ENCODE results near the gene PIK3R3. TPM values are rescaled to one million over a fixed set of nuclear protein-coding genes. Genes with fewer than 3 reads are reported as not detected.
A peak's percentile ranks its signal among the peaks of the same experiment; 100 is the strongest.

The PIK3R3 gene
- total RNA-seq: 3.3 and 6.1 TPM in 2 replicates

DNA sequence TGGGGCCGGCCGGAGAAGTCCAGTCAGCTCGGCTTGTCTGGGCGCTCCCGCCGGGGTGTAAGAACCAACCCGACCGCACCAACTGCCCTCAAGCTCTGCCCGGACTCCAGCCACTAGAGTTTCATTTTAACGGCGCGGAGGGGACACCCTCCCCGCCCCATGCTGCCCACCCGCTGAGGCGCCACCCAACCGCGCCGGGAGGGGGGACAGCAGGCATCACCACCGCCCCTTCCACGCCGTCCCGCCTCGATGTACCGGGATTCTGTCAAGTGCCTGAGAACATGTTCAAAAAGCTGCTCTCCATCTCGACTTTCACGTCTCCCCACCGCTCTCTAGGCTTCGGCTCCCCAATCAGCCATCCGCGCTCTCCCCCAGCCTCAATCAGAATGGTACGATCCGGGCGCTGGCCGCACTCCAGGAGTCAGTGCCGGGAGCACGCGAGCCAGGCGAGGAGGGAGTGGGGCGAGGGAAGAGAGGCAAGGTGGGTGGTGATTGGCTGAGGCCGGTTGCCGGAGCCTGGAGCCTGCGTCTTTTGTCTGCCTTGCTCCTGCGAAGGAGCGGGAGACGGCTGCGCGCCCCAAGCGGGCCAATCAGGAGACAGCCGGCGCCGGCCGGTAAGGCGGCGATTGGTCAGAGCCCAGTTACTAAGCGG, at the start of gene PIK3R3:
PIK3R3 (minus strand) TSS at position 101 of the 652 bp plus-strand sequence. CDS start 677 bp downstream, outside the sequence.
- H3K4me3 ChIP-seq (ENCODE audit: low read depth, low read length): peak within 1 kb of the TSS; percentile 83
- peak; percentile 80 for DNase-seq (ENCODE audit: low read depth)
- TF ChIP-seq, protein P1, sequence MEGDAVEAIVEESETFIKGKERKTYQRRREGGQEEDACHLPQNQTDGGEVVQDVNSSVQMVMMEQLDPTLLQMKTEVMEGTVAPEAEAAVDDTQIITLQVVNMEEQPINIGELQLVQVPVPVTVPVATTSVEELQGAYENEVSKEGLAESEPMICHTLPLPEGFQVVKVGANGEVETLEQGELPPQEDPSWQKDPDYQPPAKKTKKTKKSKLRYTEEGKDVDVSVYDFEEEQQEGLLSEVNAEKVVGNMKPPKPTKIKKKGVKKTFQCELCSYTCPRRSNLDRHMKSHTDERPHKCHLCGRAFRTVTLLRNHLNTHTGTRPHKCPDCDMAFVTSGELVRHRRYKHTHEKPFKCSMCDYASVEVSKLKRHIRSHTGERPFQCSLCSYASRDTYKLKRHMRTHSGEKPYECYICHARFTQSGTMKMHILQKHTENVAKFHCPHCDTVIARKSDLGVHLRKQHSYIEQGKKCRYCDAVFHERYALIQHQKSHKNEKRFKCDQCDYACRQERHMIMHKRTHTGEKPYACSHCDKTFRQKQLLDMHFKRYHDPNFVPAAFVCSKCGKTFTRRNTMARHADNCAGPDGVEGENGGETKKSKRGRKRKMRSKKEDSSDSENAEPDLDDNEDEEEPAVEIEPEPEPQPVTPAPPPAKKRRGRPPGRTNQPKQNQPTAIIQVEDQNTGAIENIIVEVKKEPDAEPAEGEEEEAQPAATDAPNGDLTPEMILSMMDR (conservative IDR thresholded peaks at IDR 0.05; ENCODE audit: low read depth, low read length): no peak

DNA sequence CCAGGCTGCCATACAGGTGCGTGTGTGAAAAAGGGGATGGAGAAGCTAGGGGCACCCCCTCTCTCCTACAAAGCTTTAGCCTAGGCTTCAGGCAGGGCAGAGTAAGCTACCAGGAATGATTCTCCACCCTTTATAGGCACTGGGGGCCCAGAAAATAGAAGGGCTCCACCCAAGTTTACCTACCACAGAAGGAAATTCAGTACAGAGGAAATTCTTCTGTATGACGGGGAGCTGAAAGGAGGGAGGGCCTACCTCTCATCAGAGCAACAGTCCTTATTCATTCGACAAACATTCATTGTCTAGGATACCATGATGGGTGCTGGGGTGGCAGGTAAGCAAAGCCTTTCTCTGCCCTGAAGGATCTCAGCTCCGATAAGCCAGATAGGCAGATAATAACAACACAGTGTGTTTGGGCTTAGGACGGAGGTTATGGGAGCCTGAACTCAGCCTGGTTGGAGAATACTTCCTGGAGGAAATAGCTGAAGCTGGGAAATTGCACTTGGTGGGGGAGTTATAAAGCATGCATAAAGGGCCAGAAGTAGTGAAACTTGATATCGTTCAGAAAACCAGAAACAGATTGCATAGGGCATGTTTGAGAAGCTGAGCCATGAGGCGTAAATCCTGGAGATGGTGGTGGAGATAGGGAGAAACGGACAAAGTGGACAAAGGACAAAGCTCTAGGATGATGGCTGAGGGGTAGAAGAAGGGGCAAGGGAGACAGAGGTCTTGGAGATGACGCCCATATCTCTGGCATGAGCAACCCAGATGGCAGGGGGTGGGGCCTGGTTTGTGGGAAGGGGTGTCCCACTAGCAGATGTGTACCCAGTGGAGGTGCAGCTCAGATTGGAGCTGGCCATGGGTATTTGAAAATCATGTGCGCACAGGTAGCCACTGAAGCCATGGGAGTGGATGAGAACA, 49.2 kb upstream of the PIK3R3 start:
- TF ChIP-seq, protein P1 (conservative IDR thresholded peaks at IDR 0.05; ENCODE audit: low read depth, low read length): no peak
- DNase-seq (ENCODE audit: low read depth): no peak
- H3K4me3 ChIP-seq (ENCODE audit: low read depth, low read length): peak overlapping the region; percentile 51

DNA sequence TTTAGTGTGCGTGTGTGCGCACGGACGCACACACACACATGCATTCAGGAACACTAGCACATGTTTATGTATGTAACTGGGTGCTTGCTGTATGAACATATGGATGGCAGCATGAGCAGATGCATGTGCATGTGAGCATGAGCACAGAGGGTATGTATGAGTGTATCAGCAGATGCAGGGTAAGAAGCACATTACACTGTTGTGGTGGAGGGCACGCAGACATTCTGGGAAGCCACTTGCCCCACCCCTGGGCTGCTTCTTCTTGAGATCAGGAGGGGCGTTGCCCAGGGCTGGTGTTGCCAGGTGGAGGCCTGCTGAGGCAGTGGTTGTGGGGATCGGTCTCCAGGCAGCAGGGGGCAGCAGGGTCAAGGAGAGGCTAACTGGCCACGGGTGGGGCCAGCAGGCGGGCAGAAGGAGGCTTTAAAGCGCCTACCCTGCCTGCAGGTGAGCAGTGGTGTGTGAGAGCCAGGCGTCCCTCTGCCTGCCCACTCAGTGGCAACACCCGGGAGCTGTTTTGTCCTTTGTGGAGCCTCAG, 47.7 kb upstream of the PIK3R3 start:
- peak overlapping the region; percentile 51 for H3K4me3 ChIP-seq (ENCODE audit: low read depth, low read length)
- TF ChIP-seq, protein P1 (conservative IDR thresholded peaks at IDR 0.05; ENCODE audit: low read depth, low read length): peak; percentile 60
- no peak for DNase-seq (ENCODE audit: low read depth)

DNA sequence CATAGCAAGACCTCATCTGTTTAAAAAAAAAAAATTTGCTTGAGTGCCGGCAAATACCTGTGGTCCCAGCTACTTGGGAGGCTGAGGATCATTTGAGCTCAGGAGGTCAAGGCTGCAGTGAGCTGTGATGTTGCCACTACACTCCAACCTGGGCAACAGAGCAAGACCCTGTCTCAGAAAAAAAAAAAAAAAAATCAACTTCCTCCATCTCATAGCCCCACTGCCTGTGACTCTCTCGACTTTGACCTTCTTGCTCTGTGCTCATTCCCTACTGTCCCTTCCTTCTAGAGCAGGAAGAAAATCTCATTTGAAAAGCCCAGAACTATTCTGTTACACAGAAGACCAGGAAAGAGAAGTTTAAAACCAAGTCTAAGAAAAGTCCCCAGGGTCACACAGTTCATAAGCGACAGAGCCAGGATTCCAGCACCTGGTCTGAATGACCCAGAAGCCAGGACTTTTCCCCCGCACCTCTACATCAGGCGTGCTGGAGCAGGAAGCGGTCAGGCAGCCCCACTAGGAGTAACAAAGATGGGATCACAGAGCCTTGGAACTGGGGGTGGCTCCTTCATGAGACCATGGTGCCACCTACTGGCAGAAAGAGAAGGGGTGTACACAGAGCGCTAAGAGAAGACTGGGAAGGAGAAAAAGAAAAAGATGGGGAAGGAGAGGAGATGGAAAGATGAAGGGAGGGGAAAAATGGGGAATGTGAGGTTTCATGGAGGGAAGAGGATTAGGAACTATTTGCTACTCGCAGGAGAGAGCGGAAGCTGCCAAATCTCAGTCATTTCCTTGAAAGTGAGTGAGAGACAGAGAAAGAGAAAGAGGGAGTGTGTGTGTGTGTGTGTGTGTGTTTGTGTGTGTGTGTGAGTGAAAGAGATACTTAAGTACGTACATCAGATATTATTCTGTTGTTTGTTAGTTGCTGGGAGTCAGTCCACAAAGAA, 47.0 kb upstream of the PIK3R3 start:
- TF ChIP-seq, protein P1 (conservative IDR thresholded peaks at IDR 0.05; ENCODE audit: low read depth, low read length): peak; percentile 98
- peak overlapping the region; percentile 17 for H3K4me3 ChIP-seq (ENCODE audit: low read depth, low read length)
- peak; percentile 67 for DNase-seq (ENCODE audit: low read depth)

DNA sequence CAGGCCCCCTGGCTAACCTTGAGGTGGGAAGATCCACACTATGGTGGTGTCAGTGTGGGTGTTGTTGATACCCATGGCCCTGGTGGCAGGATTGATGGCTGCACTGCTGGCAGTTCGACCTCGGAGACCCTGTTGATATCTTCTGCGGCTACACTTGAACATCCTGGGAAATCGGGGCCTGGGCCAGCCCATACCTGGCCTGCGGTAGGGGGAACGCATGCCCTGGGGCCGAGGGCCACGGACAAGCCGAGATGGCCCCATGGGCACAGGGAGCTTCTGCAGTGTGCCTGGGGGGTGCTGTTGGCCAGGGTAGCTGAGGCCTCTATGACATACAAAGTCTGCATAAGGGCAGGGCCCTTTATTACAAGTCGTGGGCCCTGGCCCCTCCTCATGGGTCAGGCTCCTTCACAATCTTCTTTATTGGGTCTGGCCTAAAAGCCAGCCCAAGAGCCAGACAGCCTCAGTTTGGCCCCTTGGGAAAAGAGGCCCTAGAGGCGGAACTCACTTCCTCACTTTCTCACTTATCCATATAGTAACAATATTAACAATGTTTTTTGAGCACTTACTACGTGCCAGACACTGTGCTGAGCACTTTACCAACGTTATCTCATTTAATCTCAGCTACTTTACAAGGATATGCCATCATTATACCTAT, 43.9 kb upstream of the PIK3R3 start, which contains the start of gene P3R3URF:
P3R3URF (minus strand) TSS at position 278 of the 655 bp plus-strand sequence; CDS start at position 261, 17 bp downstream.
- DNase-seq (ENCODE audit: low read depth): no peak
- no peak within 1 kb of the TSS for H3K4me3 ChIP-seq (ENCODE audit: low read depth, low read length)
- TF ChIP-seq, protein P1 (conservative IDR thresholded peaks at IDR 0.05; ENCODE audit: low read depth, low read length): no peak

DNA sequence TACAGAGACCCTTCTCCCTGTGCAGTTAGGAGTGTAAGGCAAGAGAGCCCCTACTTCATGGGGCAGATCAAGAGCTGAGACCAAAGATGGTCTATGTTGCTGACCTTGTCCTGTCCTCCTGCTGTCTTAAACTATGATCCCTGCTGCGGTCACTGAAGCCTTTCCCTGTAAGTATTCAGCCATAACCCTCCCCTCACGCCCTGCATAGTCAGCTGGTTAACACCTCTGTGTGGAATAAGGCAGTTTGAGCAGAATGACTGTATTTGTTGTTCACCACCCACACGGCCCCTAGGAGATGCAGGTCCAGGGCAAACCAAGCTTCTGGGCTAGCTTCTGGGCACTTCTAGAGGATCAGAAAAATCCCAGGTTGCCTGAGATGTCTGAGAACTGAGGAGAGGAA, 42.8 kb upstream of the PIK3R3 start:
- TF ChIP-seq, protein P1 (conservative IDR thresholded peaks at IDR 0.05; ENCODE audit: low read depth, low read length): no peak
- no peak for DNase-seq (ENCODE audit: low read depth)

More for the DNA sequence above, 42.8 kb upstream of the PIK3R3 start:
- no peak overlapping the region for H3K4me3 ChIP-seq (ENCODE audit: low read depth, low read length)
